Measurements from ENCODE around the gene MRPL57. TPM values are rescaled to one million over a fixed set of nuclear protein-coding genes. Genes with fewer than 3 reads are reported as not detected.
"Not testable (repeated sequence)": the region's sequence is repeated elsewhere in the genome, so short reads cannot be mapped to it uniquely, and the experiment has no call there.

Gene MRPL57
- 4.5 and 14.6 TPM in 2 replicates for total RNA-seq (ENCODE audit: low replicate concordance)

- peak; percentile 91 for DNase-seq (ENCODE audit: low read depth)
- peak within 1 kb of the TSS; percentile 94 for H3K4me3 ChIP-seq (ENCODE audit: low read depth, low read length)
- TF ChIP-seq, protein P1, sequence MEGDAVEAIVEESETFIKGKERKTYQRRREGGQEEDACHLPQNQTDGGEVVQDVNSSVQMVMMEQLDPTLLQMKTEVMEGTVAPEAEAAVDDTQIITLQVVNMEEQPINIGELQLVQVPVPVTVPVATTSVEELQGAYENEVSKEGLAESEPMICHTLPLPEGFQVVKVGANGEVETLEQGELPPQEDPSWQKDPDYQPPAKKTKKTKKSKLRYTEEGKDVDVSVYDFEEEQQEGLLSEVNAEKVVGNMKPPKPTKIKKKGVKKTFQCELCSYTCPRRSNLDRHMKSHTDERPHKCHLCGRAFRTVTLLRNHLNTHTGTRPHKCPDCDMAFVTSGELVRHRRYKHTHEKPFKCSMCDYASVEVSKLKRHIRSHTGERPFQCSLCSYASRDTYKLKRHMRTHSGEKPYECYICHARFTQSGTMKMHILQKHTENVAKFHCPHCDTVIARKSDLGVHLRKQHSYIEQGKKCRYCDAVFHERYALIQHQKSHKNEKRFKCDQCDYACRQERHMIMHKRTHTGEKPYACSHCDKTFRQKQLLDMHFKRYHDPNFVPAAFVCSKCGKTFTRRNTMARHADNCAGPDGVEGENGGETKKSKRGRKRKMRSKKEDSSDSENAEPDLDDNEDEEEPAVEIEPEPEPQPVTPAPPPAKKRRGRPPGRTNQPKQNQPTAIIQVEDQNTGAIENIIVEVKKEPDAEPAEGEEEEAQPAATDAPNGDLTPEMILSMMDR (IDR thresholded peaks at IDR 0.05; ENCODE audit: insufficient read depth, low read length) = no peak
Measured at GRCh38 chr13:21176215-21176981, at the start of gene MRPL57, which contains the start of gene SKA3. Gene MRPL57 (plus strand): TSS chr13:21176658. CDS start chr13:21176917, 259 bp downstream. Gene SKA3 (minus strand): TSS chr13:21176552. CDS start chr13:21176477, 75 bp downstream.

DNA sequence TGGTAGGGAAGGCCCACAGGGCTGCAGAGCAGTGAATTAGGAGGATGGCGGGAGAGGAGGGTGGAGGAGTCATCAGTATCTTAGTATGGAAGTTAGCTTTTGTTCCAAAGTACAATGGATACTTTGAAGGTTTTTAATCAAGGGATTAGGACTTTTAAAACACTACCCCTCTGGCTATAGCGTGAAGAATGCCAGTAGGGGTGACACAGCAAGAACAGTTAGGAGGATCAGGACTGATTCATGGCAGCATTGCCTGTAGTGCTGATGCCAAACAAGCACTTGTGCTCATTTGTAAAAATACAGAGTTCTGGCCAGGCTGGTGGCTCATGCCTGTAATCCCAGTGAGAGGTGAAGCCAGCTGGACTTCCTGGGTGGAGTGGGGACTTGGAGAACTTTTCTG, 46.3 kb upstream of the MRPL57 start:
- TF ChIP-seq, protein P1 (IDR thresholded peaks at IDR 0.05; ENCODE audit: insufficient read depth, low read length) = no peak
- peak; percentile 30 for DNase-seq (ENCODE audit: low read depth)
- no peak overlapping the region for H3K4me3 ChIP-seq (ENCODE audit: low read depth, low read length)

- TF ChIP-seq, protein P1 (IDR thresholded peaks at IDR 0.05; ENCODE audit: insufficient read depth, low read length) = no peak
- no peak overlapping the region for H3K4me3 ChIP-seq (ENCODE audit: low read depth, low read length)
- DNase-seq (ENCODE audit: low read depth) = no peak
Measured at GRCh38 chr13:21133077-21133476, 43.4 kb upstream of the MRPL57 start.

DNA sequence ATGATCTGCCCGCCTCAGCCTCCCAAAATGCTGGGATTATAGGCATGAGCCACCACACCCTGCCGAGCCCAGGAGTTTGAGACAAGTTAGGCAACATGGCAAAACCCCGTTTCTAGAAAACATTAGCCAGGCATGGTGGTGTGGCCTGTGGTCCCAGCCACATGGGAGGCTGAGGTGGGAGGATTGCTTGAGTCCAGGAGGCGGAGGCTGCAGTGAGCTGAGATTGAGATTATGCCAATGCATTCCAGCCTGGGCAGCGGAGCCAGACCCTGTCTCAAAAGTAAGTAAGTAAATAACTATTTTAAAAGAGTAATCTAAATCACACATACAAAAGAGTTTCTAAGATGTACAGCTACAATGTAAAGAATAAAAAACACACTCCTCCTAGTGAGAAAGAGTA, 42.0 kb upstream of the MRPL57 start:
- H3K4me3 ChIP-seq (ENCODE audit: low read depth, low read length) = no peak overlapping the region
- no peak for DNase-seq (ENCODE audit: low read depth)
- TF ChIP-seq, protein P1 (IDR thresholded peaks at IDR 0.05; ENCODE audit: insufficient read depth, low read length) = no peak

DNA sequence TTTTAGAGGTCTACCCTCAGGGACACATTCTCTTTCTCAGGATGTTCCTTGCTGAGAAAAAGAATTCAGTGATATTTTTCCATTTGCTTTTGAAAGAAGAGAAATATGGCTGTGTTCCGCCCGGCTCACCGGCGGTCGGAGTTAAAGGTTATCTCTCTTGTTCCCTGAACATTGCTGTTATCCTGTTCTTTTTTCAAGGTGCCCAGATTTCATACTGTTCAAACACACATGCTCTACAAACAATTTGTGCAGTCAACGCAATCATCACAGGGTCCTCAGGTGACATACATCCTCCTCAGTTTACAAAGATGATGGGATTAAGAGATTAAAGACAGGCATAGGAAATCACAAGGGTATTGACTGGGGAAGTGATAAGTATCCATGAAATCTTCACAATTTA, 40.6 kb upstream of the MRPL57 start:
- DNase-seq (ENCODE audit: low read depth); H3K4me3 ChIP-seq (ENCODE audit: low read depth, low read length): not testable (repeated sequence)

GRCh38 chr13:21137696-21138095, 38.8 kb upstream of the MRPL57 start:
- TF ChIP-seq, protein P1 (IDR thresholded peaks at IDR 0.05; ENCODE audit: insufficient read depth, low read length) = no peak
- DNase-seq (ENCODE audit: low read depth) = no peak
- no peak overlapping the region for H3K4me3 ChIP-seq (ENCODE audit: low read depth, low read length)

- H3K4me3 ChIP-seq (ENCODE audit: low read depth, low read length) = no peak overlapping the region
- DNase-seq (ENCODE audit: low read depth) = no peak
- TF ChIP-seq, protein P1 (IDR thresholded peaks at IDR 0.05; ENCODE audit: insufficient read depth, low read length) = no peak
Measured at GRCh38 chr13:21138561-21138960, 37.9 kb upstream of the MRPL57 start.

All from fibroblast of the aortic adventitia (primary cell).